HG03159 (cell line): ENCODE results near the gene FAF1.
"Not testable (repeated sequence)": the region's sequence is repeated elsewhere in the genome, so short reads cannot be mapped to it uniquely, and the experiment has no call there.

Experiments
- ATAC-seq: cut with Tn5 transposase; IDR thresholded peaks from one replicate; pipeline ENCODE4 v1.9.1; 2021; ENCODE audit warnings: mild to moderate bottlenecking, moderate library complexity; ENCODE audit not compliant: unreplicated experiment

FAF1 gene

GRCh38 chr1:50591598-50591997 lies 368.5 kb downstream of the FAF1 start:
- no peak for ATAC-seq

GRCh38 chr1:50582346-50582745 lies 377.7 kb downstream of the FAF1 start:
- ATAC-seq, result no peak

DNA sequence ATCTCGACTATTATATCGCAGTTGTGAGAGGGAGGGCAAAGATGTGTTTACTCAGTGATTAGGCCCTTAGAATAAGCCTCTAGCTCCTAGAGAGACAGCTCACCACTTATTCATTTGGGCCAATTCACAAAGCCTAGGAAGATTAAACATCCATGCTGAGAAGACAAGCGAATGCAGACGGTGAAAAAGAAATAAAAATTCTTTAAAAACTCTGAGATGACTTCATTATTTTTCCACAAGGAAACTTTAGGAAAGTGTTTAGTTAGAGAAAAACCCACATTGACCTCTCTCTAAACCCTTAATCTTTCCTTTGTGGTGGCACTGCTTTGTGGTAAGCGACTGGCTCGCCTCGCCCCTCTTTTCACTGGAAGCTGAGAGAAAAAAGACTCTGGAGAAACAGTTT lies 390.0 kb downstream of the FAF1 start:
- no peak for ATAC-seq

- ATAC-seq, result no peak
Observed at GRCh38 chr1:50568782-50569181, 391.3 kb downstream of the FAF1 start.

DNA sequence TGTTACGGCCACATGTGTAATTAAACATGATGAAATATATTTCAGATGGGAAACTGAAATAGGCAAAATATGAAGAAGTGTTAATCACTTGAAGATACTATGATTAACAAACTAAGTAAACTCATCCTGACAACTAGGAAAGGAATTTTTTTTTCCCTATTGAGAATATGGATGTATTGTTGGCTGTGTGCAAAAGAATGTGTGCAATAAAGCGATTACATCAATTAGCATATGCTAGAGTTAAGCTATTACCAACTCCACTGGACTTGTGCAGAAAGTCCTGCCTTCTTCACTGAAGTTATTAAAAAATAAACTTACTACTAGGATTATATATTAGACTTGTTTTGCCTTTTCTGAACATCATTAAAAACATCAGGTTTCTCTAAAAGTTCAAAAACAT lies 393.7 kb downstream of the FAF1 start:
- ATAC-seq, result no peak

DNA sequence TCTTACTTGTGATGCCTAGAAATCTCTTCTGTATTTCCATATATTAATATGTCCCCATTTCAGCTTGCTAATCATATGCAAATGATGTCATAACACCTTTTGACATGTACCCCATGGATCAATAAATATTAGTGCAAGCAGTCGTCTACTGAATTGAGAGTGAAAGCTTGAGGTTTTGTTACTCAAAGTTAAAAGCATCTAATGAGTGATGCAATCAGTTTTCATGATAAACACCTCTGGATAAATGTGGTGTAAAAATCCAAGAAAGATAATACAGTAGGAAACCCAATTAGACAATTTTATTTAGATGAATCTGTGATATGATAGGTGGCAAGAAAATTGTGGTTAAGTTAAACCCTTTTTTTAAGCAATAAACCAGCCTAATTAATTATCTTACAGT lies 395.6 kb downstream of the FAF1 start:
- no peak for ATAC-seq

GRCh38 chr1:50562106-50562505 lies 398.0 kb downstream of the FAF1 start:
- ATAC-seq, result no peak

- ATAC-seq, result no peak
Observed at GRCh38 chr1:50559421-50559820, 400.6 kb downstream of the FAF1 start.

DNA sequence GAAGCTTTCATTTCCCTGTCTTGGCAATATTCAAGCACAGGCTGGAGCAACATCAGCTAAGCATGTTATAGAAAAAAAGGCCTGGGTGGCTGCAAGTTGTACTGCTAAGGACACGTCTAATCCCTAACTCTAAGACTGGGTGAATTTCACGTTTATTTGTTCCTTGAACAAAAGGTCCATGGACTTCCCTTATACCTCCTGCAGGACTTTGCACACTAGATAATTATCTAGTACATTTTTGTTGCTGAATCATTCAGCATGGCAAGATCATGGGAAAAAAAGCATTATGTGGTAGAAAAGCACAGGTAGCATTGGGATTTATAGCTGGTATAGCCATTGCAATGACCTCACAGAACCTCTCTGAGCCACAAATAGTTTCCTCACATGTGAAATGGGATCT lies 406.1 kb downstream of the FAF1 start:
- no peak for ATAC-seq

DNA sequence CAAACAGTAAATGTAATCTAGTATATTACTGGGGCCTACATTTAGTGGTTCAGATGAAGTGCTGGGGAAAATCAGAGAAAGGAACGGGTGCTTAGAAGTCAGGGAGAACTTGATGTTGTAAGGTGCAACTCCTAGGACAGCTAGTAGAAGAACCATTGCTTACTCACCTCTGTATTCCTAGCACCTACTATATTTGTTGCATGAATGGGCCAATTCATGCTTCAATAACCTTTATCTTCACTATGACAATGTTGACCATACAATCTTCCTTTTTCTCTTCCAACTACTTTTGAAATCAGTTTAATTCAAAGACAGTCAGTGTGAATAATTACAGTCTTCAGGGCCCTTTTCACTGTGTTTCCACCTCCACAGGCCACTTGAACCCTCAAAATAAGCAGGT lies 411.8 kb downstream of the FAF1 start:
- ATAC-seq, result no peak

DNA sequence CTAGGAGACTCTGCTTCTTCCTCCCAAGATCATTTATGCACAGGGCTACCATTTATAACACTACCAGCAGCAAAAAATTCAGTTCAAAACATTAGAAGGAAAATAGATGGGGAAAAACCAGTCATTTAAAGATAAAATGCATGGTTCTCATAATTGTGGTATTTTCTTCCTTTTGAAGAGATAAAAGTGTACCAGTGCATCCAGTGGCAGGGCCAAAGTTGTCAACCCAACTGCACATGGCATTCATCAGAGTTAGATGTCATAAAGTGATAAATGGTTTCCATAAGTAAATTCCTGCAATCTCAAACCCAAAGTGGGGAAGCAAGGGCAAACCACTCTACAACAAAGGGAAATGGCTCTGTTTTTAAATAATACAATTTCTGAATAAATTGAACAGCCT lies 417.7 kb downstream of the FAF1 start:
- ATAC-seq, result no peak

GRCh38 chr1:50538476-50538875 lies 421.6 kb downstream of the FAF1 start:
- no peak for ATAC-seq

DNA sequence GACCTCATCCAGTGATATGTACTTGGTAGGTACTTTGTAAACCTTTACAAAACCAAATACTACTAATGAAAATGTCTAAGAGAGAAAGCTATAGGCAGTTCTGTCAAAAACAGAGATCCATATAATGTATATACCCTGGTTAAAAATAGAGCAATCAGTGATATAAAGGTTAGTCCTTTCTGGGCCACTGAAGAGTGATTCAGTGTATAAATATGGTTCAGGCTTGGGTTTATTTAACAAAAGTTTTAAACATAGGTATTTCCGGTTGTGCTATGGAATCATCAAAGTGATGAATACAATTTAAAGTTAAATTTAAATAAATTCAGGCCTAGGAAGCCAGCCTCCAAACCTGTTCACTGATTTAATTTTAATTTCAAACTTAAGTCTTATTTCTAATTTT lies 428.5 kb downstream of the FAF1 start:
- ATAC-seq, result no peak

GRCh38 chr1:50531027-50531426 lies 429.0 kb downstream of the FAF1 start:
- no peak for ATAC-seq

- no peak for ATAC-seq
Observed at GRCh38 chr1:50529510-50529909, 430.6 kb downstream of the FAF1 start.

DNA sequence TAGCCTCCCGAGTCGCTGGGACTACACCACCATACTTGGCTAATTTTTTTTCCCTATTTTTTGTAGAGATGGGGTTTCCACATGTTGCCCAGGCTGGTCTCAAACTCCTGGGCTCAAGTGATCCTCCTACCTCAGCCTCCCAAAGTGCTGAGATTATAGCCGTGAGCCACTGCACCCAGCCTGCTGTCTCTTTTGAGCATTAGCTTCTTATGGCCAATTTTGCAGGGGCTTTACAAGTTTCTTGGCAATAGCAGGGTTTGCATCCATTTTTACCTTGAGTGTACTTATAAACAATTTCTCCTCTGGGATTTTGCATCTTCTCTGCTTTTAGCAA lies 432.1 kb downstream of the FAF1 start:
- ATAC-seq, result not testable (repeated sequence)

DNA sequence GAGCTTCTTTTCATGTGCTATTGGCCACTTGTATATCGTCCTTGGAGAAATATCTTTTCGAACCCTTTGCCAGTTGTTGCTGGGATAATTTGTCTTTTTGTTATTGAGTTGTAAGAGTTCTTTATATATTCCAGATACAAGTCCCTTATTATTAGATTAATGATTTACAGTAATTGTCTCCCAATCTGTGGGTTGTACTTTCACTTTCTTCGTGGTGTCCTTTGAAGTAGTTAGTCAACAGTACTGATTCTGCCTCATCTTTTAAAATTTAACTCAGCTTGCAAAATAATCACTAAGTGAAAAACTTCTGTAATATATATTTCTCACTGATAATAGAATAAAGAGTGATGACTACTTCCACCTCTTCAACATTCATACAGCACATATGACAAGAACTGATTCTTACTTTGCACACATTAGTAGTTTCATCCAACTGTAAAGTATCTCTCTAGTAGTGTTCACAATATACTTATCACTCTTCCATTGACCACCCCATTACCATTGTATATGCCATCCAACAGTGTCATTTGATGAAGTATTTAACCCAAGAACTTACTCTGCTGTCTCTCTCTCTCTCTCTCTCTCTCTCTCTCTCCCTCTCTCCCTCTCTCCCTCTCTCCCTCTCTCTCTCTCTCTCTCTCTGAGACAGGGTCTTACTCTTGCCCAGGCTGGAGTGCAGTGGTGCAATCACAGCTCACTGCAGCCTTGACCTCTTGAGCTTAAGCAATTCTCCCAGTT lies 432.6 kb downstream of the FAF1 start:
- peak; percentile 56 for ATAC-seq

DNA sequence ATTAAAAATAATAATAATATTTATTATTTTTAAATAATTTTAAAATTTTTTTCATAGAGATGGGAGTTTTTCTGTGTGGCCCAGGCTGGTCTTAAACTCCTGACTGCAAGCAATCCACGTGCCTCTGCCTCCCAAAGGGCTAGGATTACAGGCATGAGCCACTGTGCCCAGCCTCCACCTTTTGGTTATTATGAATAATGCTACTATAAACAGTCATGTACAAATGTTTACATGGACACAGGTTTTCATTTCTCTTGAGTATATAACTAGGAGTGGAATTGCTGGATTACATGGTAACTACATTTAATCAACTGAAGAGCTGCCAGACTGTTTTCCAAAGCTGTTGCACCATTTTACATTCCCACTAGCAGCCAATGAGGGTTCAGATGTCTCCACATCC lies 433.6 kb downstream of the FAF1 start:
- ATAC-seq, result no peak

- ATAC-seq, result no peak
Observed at GRCh38 chr1:50523548-50523947, 436.5 kb downstream of the FAF1 start.

- ATAC-seq, result no peak
Observed at GRCh38 chr1:50522691-50523342, 437.2 kb downstream of the FAF1 start.

- ATAC-seq, result peak; percentile 89
Observed at GRCh38 chr1:50521703-50522102, 438.4 kb downstream of the FAF1 start.

DNA sequence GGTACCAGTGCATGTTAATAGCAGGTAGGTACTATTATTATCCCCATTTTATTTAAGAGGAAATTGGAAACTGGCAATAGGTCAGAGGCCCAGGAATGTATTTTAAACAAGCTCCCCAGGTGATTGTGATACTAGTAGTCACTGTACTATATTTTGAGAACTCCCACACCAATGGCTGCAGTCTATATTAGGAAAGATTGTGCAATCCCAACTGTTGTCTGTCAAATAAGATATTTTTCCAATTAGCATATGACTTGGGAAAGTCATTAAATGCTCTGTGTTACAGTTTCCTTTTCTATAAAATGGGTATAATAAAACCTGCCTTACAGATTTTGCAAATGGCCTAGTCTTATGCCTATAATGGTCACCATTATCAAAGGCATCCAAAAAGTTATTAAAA lies 442.6 kb downstream of the FAF1 start:
- no peak for ATAC-seq

DNA sequence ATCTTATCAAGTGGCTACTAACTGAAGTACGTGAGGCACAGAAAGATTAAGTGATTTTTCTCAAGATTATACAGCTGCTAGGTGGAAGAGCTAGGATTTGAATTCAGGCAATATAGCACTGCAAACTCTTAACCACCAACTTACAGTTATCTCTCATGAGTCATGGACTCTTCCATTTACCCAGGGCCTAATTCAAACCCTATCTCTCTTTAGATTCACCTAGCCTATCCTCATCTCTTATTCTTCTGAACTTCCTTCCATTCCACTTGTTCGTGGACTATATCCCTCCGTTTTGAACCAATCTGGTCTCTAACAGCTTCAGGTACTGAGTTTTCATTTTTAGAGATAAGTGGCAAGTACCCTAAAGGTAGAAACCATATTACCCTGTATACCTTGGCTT lies 444.0 kb downstream of the FAF1 start:
- no peak for ATAC-seq
